Putamen (tissue), 1 donor: ENCODE results near the gene RRAGC.
A peak's percentile ranks its signal among the peaks of the same experiment; 100 is the strongest.
"Not testable (repeated sequence)": the region's sequence is repeated elsewhere in the genome, so short reads cannot be mapped to it uniquely, and the experiment has no call there.

Experiments
- DNase-seq: peaks from one replicate; pipeline ENCODE4 v3.0.0-alpha.2; 2016; ENCODE audit warnings: low spot score

Gene RRAGC

DNA sequence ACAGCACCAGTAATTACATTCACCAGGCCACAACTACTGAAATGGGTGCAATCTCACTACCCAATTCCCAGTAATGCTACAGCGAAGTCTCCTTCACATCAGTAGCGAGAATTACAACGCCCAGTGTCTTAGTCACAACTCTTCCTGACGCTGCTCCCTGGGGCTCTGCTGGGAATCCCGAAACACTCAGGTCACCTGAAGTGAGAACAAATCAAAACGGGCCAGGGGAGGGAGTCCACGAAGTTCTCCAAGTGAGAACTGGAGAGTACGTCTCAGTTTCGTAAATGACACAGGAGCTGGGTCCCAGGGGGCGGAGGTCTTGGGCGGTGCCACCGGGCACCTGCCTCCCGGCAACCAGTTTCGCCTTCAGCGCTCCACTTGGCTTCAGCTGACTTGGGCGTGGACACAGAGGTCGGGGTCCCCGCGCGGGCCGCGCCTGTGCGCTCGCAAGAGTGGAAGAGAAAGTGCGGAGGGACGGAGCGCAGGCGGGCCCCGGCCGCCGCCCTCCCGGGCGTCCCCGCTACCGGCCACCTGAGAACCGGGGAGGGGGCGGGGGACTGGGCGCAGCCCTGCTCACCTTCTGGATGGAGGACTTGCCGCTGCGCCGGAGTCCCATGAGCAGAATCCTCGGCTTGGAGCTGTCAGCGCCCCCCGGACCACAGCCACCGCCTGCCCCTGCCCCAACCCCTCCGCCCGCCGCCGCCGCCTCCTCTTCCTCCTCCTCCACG is 575 bp downstream of the RRAGC start:
- DNase-seq, result peak; percentile 25

DNA sequence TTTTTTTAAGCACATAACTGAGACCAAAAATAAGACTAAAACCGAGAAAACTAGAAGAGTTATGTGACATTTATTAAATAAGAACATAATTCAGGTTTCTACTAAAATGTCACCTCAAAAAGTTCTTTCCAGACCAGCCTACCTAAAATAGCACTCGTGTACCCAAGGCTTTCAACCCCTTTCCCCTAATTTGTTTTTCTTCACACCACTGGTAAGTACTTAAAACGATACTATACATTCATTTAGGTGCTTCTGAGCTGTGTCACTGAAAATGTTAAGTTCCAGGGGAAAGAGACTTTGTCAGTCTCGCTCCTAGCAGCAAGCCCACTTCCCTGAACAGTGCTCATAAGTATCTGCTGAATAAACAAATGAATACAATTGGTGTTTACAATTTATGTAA is 6.8 kb downstream of the RRAGC start:
- DNase-seq, result no peak

DNA sequence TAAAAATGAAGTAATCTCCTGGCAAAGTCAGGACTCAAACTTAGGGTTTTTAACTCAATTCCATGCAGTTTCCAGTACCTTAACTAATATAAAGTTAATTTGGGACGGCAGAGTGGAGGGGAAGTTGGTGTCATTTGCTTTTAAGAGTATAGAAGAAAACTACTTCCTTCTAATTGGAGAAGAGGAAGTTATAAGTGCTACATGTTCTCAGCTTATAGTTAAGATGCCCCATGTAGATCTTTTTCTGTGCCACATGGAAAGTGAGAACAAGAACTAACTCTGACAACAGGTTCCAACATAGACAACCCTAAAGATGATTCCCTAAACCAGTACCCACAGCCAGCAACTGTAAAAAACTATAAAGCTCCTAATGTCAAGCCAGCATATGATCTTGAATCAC is 11.5 kb downstream of the RRAGC start:
- no peak for DNase-seq

DNA sequence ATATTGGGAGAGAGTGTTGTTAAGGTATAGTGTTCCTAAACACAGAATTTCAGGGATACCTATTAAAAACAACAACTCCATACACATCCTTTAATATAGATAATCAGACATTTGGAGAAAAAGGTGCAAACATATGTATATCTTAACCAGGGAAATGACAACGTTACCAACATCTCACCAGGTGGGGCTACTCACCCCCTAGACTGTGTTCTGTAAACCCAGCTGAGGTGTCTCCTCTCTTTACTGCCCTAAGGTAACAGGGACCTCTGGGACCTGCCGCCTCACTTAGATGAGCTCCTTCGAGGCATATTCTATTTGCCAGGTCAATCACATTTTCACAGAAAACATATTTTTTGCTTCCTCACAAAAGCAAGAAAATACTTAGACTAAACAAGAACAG is 13.4 kb downstream of the RRAGC start:
- no peak for DNase-seq

DNA sequence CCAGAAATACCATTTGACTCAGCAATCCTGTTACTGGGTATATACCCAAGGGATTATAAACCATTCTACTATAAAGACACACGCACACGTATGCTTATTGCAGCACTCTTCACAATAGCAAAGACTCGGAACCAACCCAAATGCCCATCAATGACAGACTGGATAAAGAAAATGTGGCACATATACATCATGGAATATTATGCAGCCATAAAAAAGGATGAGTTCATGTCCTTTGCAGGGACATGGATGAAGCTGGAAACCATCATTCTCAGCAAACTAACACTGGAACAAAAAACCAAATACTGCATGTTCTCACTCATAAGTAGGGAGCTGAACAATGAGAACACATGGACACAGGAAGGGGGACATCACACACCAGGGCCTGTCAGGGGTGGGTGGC is 14.5 kb downstream of the RRAGC start:
- DNase-seq, result not testable (repeated sequence)

DNA sequence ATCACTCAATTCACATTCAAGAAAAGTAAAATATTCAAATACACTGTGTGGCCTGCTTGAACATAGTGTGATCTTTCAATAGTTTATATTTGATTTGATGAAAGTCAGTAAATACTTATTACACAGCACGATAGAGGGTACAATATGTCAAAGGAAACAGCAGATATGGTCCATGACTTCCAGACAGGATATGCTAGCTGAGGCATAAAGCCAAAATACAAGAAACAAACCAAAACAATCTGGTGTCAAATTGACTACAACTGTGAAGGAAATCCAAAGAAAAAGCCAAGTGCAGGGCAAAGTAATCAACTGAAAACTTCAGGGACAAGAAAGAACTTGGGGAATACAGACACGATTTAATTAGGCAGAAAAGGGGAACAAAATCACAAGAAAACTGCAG is 19.3 kb downstream of the RRAGC start:
- DNase-seq, result no peak

DNA sequence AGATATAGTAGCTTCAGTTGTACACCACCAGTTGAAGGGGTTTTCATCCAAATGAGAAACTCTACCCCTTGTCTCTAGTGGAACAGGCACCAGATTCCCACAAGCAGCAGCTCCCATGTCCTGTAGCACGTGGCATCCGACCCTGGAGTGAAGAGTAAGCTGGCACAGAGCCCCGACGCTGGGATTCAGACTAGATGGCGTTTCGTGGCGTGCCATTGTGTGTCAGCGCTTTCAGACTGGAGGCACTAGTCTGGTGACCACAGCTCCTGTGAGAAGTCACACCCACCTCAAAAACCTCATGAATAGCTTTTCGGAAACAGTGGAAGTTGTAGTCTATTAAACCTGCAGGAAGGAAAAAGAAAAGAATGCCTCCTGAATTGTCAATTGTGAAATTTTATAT is 20.2 kb downstream of the RRAGC start:
- DNase-seq, result no peak

DNA sequence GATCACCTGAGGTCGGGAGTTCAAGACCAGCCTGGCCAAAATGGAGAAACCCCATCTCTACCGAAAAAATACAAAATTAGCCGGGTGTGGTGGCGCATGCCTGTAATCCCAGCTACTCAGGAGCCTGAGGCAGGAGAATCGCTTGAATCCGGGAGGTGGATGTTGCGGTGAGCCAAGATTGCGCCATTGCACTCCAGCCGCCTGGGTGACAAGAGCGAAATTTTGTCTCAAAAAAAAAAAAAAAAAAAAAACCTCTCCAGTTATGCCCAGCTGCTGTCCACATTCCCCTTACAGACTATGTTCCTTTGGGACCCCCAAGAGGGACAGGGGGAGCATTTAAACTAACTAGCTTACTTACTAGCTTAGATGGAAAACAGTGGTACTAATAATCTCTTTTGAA is 23.3 kb downstream of the RRAGC start:
- not testable (repeated sequence) for DNase-seq

DNA sequence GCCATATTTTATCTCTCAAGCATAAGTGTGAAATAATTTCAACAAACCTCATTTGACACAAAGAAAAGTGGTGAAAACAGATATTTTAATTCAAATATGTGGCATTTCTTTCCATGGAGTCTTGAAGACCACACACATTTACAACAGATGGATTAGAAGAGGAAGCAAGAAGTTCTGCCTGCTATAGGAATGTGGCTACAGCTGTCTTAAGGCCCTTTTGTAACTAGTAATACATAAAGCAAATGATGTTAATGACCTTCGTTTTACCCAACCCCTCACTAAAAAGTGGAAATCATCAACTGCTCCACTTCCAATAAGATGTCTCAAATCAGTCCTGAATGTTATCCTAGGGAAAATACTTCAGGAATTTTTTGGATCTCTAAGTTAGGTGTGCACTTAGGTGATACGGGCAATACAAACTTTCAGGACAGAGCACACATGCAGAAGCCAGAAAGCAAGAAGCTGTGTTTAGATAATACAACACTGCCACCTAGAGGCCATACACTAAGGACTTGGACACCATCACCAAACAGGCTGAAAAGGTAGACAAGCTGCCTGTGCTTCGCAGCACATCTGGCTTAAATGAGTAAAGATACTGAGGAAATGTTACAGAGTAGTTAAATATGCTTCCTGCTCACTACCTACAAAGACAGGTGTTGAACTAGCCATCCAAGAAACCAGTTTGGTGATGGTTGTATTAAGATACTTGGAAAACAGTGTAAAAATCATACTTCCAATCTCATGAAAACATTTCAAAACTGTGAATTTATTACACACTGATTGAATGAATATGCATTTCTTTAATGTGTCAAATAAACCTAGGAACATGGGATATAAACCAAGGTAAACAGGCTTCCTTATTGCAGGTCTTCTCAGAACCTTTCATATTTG is 24.4 kb downstream of the RRAGC start:
- DNase-seq, result peak; percentile 70

DNA sequence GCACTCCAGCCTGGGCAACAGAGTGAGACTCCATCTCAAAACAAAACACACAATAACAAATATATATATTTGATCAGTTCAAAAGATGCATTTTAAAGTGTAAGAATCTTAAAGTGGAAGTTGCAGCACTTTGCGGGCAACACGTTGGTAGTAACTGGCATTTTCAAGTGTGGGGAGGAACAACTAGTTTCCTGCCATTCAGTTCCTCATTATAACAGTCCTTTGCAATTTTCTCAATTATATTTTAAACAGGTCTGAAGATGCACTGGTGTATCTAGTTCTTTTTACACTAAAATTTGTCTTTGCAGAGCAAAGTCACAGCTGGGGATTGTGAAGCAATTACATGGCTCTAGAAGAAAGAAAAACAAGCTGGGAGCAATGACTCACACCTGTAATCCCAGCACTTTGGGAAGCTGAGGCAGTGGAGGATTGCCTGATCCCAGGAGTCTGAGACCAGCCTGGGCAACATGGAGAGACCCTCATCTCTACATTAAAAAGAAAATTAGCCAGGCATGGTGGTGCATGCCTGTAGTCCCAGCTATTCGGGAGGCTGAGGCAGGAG is 25.3 kb downstream of the RRAGC start:
- DNase-seq, result no peak

DNA sequence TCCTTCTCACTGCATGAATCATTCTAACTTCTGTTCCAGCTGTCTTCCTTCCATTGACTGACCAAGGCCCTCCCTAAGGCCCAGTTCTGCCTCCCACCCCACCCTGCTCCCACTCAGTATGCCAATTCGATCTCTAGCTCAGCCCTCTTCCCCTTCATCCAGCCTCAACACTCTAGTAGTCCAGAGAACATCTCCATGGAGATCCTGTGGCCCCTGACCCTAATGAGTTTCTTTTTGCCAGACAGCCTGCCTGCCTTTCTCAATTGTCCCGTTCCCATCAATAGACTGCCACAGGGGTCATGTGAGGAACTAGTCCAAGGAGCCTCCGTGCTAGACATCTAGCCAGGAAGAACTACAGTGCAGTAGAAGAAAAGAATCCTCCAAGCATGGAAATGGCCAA is 26.4 kb downstream of the RRAGC start:
- no peak for DNase-seq

DNA sequence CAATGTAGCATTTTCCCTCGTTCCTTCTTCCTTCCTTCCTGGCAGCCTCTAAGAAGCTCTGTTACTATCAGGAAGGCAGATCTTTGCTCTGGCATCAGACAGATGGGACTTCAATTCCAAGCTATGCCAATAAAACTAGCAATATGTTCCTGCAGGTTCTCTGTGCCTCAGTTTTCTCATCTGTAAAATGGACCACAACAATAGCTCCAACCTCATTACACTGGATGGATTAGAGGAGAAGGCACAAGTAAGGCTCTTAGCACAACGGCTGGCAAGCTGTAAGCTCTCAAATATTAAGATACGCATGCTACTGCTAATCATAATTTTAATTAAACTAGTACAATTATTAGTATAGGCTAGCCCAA is 27.2 kb downstream of the RRAGC start:
- no peak for DNase-seq

DNA sequence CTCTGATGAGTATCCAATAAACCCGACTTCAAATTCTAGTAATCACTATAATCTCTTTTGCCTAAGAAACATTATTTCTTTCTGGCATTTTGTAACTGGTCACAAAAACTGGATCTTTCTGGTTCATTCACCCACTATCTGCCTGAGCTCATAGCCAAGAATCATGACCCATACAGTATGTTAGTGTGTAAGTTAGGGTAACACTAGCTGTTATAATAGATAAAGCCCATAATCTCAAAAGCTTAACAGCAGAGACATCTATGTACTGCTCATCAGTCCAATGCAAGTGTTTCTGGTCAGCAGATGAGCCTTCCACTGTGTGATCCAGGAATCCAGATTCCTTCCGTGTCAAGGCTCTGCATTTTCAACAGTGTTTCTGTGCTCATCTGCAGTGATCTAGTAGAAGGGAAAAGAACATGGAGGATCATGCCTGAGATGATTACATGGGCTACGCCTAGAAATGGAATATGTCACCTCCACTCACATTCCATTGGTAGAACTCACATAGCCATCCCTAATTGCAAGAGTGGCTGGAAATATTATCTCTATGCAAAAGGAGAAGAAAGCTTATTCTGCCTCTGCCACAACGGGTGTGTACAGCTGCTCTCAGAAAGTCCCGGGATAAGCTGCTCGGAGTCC is 27.7 kb downstream of the RRAGC start:
- DNase-seq, result no peak

DNA sequence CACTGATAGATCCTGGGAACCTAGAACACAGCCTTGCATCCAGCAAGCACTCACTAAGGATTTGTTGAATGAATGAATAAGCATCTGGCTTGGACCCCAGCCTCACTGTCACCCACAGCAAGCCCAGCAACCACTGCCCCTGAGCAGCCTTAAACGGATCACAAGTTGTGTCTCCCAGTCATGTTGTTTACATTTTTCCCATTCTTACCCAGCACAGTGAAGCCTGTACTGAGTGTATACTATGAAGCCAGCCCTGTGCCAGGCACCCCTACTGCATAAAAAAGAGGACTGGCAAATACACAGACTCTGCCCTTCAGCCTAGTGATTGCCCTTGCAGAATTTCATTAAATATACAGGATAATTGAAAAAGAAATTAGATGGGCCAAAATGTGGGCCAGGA is 30.2 kb downstream of the RRAGC start:
- no peak for DNase-seq

DNA sequence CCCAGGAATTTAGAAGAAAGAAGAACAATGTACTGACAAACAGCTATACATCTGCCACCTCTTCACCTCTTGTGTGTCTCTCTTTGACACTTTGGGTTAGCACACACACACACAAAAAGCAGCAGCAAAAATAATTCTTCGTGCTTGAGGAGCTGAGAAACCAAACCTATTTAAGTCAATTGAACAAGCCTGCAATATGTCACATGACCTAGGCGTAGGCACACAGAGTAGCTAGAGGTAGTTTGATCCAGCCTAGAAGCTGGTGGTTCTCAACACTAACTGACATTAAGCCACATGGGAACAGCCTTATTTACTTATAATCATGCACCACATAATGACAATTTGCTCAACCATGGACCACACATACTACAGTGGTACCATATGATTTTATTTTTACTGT is 32.3 kb downstream of the RRAGC start:
- peak; percentile 75 for DNase-seq

DNA sequence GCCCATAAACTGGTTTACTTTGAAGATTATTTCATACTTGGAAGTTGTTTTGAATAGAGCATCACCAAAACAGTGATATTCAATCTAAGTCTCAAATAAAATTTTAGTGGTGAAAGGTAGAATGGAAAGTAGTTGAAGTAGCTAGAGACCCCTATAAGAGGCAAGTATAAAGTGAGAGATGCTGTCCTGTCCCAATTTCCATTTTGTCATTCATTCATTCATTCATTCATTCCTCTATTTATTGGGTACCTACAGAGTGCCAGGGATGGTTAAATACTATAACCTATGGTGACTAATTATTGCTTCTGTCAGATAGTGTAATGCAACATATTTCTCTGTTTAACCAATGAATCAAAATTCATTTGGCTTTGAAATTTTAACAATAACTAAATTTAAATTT is 32.7 kb downstream of the RRAGC start:
- DNase-seq, result no peak

DNA sequence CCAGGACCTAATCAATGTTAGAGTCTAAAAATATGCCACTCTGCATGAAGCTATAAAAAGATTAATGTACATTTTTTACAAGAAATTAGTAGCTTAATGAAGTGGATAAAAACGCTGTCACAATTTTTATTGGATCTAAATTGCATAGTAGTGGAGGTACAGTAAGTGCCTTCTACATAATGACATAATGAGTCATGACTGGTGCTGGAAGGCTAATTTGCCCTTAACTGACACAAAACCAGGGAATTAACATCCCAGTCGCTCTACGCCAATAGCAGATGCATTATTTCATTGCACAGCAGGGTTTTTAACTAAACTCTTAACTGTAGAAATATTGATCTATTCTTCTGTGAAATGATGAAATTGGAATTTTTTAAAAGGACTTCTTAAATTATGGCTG is 33.3 kb downstream of the RRAGC start:
- peak; percentile 59 for DNase-seq

DNA sequence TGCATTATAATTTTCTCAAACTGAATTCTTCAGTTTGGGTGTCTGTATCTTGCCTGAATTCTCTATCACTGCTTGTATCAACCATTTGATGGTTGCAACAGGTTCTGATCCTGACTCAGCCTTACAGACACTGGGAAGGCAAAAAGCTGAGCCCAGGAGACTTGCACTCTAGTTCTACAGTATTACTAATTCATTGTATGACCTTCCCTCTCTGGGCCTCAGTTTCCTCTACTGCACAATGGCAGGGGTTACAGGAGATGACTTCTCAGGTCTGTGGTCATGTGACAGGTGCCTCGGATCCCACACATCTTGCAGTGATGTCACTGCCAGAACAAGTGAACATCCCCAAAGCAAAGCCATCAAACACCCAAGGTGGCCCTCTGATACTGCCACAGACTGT is 38.7 kb downstream of the RRAGC start:
- no peak for DNase-seq

DNA sequence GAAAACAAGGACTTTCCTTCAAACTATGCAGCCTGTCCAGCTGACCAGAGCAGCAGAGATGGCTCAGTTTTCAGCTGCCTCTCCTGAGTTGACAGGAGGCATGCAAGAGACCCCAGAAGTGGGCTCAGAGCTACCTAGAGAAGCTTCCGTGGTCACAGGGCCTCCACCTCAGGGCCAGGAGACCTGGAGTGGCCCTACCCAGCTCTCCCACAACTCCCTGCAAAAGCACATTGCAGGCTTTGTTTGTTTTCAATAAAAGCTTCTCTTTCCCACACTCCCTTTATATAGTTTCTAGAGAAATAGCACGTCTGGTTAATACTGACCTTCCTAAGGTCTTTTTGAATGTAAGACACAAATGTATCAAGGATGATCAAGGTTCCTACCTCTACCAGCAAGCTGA is 40.1 kb downstream of the RRAGC start:
- no peak for DNase-seq

DNA sequence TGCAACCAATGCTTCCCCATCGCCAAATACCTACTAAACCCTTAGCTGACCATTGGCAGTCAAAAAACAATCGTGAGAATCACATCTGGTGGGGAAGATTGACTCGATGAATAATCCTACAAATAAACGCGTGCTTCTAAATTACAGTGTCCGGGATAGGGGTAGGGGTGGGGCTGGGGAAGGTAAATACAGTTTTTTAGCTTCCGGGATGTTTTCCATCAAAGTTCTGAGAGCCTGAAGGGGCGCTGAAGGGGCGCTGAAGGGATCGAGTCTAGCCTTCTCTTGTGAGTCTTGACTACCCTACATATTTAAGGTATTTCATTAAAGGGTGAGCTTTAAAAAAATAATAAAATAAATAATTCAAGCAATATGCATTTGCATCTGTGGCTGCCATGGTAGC is 40.5 kb downstream of the RRAGC start:
- no peak for DNase-seq

DNA sequence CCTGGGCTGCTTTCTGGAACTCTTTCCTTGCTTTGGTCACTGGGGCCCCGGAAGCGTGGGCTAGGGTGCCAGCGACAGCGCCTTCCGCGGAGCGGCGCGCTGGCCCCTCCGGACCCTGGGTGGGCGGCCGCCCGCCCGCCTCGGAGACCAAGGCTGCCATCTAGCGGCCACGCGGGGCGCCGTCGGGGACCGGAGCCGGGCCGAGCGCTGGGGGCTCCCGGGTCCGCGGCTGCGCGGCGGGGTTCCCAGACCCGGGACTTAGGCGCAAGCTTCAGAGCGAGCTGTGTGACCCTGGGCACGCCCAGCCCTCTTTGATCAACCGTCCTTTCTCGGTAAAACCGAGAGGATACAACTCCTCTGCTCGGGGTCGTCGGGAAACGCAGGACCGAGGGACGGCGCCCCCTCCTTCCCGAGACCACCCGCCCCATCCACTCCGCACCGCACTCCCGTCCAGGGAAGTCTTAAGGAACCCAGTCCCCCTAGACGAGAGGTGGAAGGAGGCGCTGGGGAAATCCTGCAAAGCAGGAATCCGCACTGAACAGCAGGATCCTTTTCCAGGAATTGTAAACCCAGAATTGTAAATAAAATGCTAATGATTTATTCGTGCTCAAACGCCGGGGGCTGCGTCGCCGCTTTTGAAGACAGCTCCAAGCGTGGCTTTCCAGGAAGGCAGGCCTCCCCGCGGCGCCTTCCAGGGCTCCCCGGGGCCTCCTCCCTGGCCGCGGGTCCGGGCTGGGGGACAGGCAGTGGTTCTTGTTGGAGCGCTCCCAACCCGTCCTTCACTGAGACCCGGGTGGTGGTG is 41.2 kb downstream of the RRAGC start:
- DNase-seq, result no peak
